NT2/D1 (cell line): ENCODE measurements around the gene OXNAD1.

Experiments used
- YY1 ChIP-seq: IDR thresholded peaks from 2 replicates; pipeline ENCODE4 v1.6.1; 2011; ENCODE audit not compliant: insufficient read length, insufficient read depth
- ZNF274 ChIP-seq: IDR thresholded peaks from 2 replicates; pipeline ENCODE4 v1.6.1; 2011; ENCODE audit warnings: mild to moderate bottlenecking, low read depth, low read length

GRCh38 chr3:16277471-16277870, 12.5 kb downstream of the OXNAD1 start:
- no peak for TF ChIP-seq YY1
- TF ChIP-seq ZNF274, result no peak
